HEK293T (cell line): ENCODE results near the gene VSIR.

Experiments
- CTCF ChIA-PET: fragments of 350-600 bp; formaldehyde crosslinking; extraction: SDS; loops from one replicate; lab custom pipeline; 2021; ENCODE audit warnings: antibody characterized with exemption, inconsistent platforms; lab: Yijun Ruan, JAX
- POLR2A ChIA-PET: fragments of 350-600 bp; formaldehyde crosslinking; extraction: SDS; loops from one replicate; lab custom pipeline; 2020; ENCODE audit warnings: antibody characterized with exemption, inconsistent platforms; lab: Yijun Ruan, JAX
- DNase-seq: peaks from one replicate; pipeline ENCODE4 v3.0.0; 2012; ENCODE audit warnings: mixed read lengths; ENCODE audit errors: extremely low spot score
- ARNT ChIP-seq: fragments of 450-650 bp; IDR thresholded peaks from 2 replicates; pipeline ENCODE4 v1.6.1; 2017; ENCODE audit warnings: mild to moderate bottlenecking
- BHLHE40 ChIP-seq: fragments of 450-650 bp; IDR thresholded peaks from 2 replicates; pipeline ENCODE4 v1.6.1; 2016; ENCODE audit warnings: mild to moderate bottlenecking, moderate library complexity, borderline replicate concordance
- CTBP1 ChIP-seq: fragments of 450-650 bp; IDR thresholded peaks from 2 replicates; pipeline ENCODE4 v1.6.1; 2016; ENCODE audit warnings: borderline replicate concordance
- ELF4 ChIP-seq: fragments of 450-650 bp; IDR thresholded peaks from 2 replicates; pipeline ENCODE4 v1.6.1; 2017; ENCODE audit warnings: antibody characterized with exemption
- FOXA1 ChIP-seq: fragments of 450-650 bp; IDR thresholded peaks from 2 replicates; pipeline ENCODE4 v1.6.1; 2016; ENCODE audit warnings: mild to moderate bottlenecking
- FOXK2 ChIP-seq: fragments of 450-650 bp; IDR thresholded peaks from 2 replicates; pipeline ENCODE4 v1.6.1; 2016; ENCODE audit warnings: mild to moderate bottlenecking
- FOXM1 ChIP-seq: fragments of 450-650 bp; IDR thresholded peaks from 2 replicates; pipeline ENCODE4 v1.6.1; 2017; ENCODE audit warnings: mild to moderate bottlenecking, borderline replicate concordance
- HDGF ChIP-seq: fragments of 450-650 bp; IDR thresholded peaks from 2 replicates; pipeline ENCODE4 v1.6.1; 2017; ENCODE audit warnings: antibody characterized with exemption, borderline replicate concordance
- L3MBTL2 ChIP-seq: fragments of 450-650 bp; conservative IDR thresholded peaks from 2 replicates; pipeline ENCODE4 v1.6.1; 2016; ENCODE audit warnings: mild to moderate bottlenecking
- LEF1 ChIP-seq: fragments of 450-650 bp; IDR thresholded peaks from 2 replicates; pipeline ENCODE4 v1.6.1; 2017; ENCODE audit warnings: mild to moderate bottlenecking, borderline replicate concordance
- NFRKB ChIP-seq: fragments of 450-650 bp; IDR thresholded peaks from 2 replicates; pipeline ENCODE4 v1.6.1; 2016; ENCODE audit warnings: mild to moderate bottlenecking, moderate library complexity
- SP1 ChIP-seq: fragments of 450-650 bp; IDR thresholded peaks from 2 replicates; pipeline ENCODE4 v1.6.1; 2017
- SUZ12 ChIP-seq: fragments of 450-650 bp; IDR thresholded peaks from 2 replicates; pipeline ENCODE4 v1.6.1; 2016; ENCODE audit warnings: mild to moderate bottlenecking
- TARDBP ChIP-seq: fragments of 450-650 bp; IDR thresholded peaks from 2 replicates; pipeline ENCODE4 v1.6.1; 2016
- ZNF384 ChIP-seq: fragments of 450-650 bp; IDR thresholded peaks from 2 replicates; pipeline ENCODE4 v1.6.1; 2016
- TF ChIP-seq, protein P1 (sequence below): fragments of 450-650 bp; IDR thresholded peaks from 2 replicates; pipeline ENCODE4 v1.6.1; 2016

The VSIR gene

DNA sequence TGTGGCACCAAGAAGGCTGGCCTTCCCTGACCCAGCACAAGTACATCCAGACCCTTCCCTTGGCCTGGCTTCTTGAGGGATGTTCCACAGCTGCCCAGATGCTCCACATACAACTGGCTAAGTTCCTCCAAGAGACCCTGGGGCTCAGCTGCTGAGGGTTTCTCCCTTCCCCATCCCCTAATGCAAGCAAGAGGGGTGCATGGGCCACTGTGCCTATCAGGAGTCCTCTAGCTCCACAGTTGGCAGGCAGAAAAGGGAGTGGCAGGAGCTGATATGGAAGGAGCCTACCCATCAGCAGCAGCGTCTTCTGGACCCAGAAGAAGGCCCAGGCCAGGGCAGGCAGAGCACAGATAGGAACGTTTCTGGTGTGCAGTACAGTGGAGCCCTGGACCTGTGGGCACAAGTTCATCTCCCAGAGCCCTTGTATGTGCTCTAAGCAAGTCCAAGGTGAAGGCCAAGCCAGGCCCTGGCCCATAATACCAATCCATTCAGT, 26.2 kb downstream of the VSIR start:
- ChIA-PET CTCF (interaction anchor here (1.3 kb wide), 1 partner anchor 27 kb away, joined by 3 read pairs; no protein-coding TSS in a partner anchor), POLR2A (no interaction called here)

DNA sequence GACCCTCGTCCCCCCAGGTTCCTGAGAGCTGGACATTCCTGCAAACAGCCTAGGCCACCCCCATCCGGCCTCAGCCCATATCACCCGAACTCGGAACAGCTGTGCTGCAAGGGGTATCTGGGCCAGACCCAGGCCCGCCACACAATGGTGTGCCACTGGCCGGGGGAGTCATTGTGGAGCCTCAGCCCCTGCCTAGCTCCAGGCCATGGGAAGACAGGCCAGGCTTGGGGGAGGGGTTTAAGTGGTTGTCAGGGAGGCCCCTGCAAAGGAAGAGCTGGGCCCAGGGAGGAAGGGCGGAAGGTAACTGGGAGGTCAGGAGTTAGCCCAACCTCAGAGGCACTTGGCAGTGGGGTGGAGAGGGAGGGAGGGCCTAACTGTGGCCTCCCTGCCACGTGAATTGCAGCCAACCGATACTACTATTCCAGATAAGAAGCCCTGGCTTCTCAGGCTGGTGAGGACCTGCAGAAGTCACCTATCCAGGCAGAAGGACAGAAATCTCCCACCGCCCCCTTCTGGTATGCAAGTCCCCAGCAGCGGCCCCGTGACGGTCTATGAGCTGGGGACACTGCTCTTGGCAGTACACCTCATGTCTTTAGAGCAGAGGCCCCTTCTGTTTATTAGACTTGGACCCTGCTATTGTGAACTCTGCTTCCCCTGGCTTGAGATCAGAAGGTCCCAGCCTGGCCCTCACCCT, 26.8 kb downstream of the VSIR start:
- POLR2A ChIA-PET, result no interaction called here
- CTCF ChIA-PET, result interaction anchor here (0.8 to 1.3 kb wide), 2 partner anchors 28 to 35 kb away, joined by 3 to 5 read pairs; no protein-coding TSS in a partner anchor
- TF ChIP-seq HDGF, result no peak
- TF ChIP-seq, protein P1, sequence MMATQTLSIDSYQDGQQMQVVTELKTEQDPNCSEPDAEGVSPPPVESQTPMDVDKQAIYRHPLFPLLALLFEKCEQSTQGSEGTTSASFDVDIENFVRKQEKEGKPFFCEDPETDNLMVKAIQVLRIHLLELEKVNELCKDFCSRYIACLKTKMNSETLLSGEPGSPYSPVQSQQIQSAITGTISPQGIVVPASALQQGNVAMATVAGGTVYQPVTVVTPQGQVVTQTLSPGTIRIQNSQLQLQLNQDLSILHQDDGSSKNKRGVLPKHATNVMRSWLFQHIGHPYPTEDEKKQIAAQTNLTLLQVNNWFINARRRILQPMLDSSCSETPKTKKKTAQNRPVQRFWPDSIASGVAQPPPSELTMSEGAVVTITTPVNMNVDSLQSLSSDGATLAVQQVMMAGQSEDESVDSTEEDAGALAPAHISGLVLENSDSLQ, result no peak
- no peak for TF ChIP-seq ZNF384
- TF ChIP-seq TARDBP, result no peak
- TF ChIP-seq ARNT, result no peak
- no peak for TF ChIP-seq FOXA1
- no peak for TF ChIP-seq FOXM1
- no peak for TF ChIP-seq LEF1
- no peak for TF ChIP-seq BHLHE40
- no peak for TF ChIP-seq ELF4
- DNase-seq, result peak; percentile 28

More for the DNA sequence above, 26.2 kb downstream of the VSIR start:
- DNase-seq, result no peak
- TF ChIP-seq FOXM1, result no peak
- no peak for TF ChIP-seq TARDBP
- no peak for TF ChIP-seq BHLHE40
- TF ChIP-seq SP1, result no peak
- no peak for TF ChIP-seq HDGF
- no peak for TF ChIP-seq NFRKB
- TF ChIP-seq LEF1, result no peak
- no peak for TF ChIP-seq FOXK2
- TF ChIP-seq L3MBTL2, result no peak
- no peak for TF ChIP-seq ZNF384
- TF ChIP-seq FOXA1, result no peak
- no peak for TF ChIP-seq CTBP1
- TF ChIP-seq, protein P1, result no peak
- TF ChIP-seq ARNT, result no peak
- no peak for TF ChIP-seq ELF4
- no peak for TF ChIP-seq SUZ12

DNA sequence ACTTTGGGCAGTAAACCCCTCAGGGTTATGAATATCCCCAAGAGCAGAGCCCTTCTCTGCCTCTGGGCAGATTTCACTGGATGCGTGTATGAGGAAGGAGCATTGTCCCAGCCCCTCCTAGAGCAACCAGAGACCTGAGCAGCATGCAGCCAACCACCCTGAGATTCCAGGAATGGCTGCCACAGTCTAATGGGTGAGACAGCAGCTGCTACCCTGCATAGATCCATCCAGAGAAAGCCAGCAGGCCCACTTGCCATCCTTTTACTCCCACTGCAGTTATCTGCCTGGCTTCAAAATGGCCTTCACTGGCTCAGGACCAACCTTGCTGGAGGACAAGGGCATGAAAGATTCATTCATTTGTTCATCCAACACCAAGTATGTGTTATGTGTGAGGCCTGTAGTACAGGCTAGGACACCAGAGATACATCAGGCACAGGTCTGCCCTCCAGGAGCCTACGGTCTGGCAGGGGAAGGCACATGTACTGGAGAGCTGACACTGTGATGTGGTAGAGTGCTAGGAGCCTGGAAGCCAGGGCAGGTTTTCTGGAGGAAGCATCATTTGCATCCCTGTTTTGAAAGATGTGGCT, 27.6 kb downstream of the VSIR start:
- POLR2A ChIA-PET, result no interaction called here
- TF ChIP-seq ZNF384 (no peak), L3MBTL2 (no peak), TARDBP (no peak), NFRKB (no peak), ARNT (no peak), SUZ12 (no peak), LEF1 (no peak), ELF4 (no peak)
- TF ChIP-seq, protein P1, result no peak
- CTCF ChIA-PET, result interaction anchor here (0.8 to 1.3 kb wide), 2 partner anchors 29 to 34 kb away, joined by 3 to 5 read pairs; no protein-coding TSS in a partner anchor
- DNase-seq, result no peak

DNA sequence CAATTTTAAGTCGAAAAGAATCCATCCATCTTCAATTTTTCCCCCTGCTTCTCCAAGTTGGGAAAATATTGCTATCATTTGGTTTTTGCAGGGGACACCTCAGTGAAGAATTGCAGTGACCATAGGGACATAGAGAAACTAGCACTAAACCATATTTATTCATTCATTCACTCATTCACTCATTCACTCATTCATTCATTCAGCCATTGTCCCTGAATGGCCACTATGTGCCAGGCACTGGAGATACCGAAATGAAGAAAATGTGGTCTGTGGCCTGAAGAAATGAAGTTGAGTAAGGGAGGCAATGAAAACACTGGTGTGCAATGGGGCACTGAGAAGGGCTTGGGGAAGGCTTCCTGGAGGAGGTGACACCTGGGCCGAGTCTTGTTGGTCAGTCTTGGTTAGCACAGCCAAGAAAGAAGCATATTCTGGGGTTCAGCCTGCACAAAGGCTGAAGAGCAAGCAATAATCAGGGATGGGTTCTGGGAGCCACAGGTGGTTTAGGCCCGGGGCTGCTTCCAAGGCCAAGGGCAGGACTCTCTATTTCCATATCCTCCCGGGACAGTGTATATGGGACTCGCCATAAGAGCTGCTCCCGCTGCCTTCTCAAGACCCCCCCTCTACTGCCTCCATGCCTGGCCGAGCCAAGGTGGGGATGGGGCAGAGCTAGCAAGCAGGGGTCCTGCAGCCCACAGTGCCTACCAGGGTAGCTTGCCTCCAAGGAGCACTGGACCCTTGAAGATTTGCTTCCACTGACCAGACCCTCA, 28.2 kb downstream of the VSIR start:
- POLR2A ChIA-PET, result no interaction called here

More for the DNA sequence above, 28.2 kb downstream of the VSIR start:
- DNase-seq, result no peak
- CTCF ChIA-PET, result no interaction called here
- TF ChIP-seq, protein P1, result no peak
- no peak for TF ChIP-seq L3MBTL2
- TF ChIP-seq NFRKB, result no peak
- TF ChIP-seq CTBP1, result no peak
- no peak for TF ChIP-seq ELF4
- no peak for TF ChIP-seq FOXM1
- no peak for TF ChIP-seq LEF1
- no peak for TF ChIP-seq ARNT
- no peak for TF ChIP-seq SUZ12
- no peak for TF ChIP-seq ZNF384
- no peak for TF ChIP-seq FOXK2
- TF ChIP-seq HDGF, result no peak
- no peak for TF ChIP-seq SP1
- no peak for TF ChIP-seq BHLHE40
- TF ChIP-seq TARDBP, result no peak
- TF ChIP-seq FOXA1, result no peak
